ENCODE data around the gene IDH3B. TPM values are rescaled to one million over a fixed set of nuclear protein-coding genes. Genes with fewer than 3 reads are reported as not detected.

Gene IDH3B
- total RNA-seq, 1 experiment from 2014 or later: 132 TPM

DNA sequence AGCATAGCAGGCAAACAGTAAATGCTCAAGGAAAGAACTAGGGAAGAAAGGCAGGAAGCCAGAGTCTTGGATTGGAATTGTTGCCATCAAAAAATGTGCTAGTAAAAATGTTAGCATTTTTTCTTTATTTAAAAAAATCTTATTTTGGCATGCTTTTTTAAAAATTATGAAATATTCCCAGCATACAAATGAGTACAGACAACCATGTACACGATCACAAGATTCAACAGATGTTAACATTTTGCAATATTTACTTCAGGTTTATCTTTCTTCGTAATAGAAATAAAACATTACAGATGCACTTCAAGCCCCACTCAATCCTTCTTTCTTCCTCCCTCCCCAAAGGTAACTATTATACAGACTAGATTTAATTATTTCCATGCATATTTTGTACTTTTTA, 39.0 kb downstream of the IDH3B start:
- RAD21 ChIA-PET (ENCODE audit: low non-redundant PET in 1 of 2, low total read pairs in 2 of 2, uncharacterized antibody in 2 of 2, unreplicated experiment in 2 of 2): no interaction called here
- intact Hi-C loops (cut with micrococcal nuclease): no loop called here
- ATAC-seq (no peak), DNase-seq (ENCODE audit: low read depth, low spot score) (no peak)
- Histone ChIP-seq H3K4me2 (ENCODE audit: low read length) (no peak overlapping the region), H3K4me3 (replicated peaks in 1 of 2; ENCODE audit: low read depth in 1 of 2, low read length in 2 of 2) (no peak overlapping the region), H3K9me3 (ENCODE audit: control insufficient read depth in 1 of 2, insufficient read depth in 1 of 2, low read depth in 1 of 2, low read length in 2 of 2) (peaks cover 0 to 23% of the 10 kb centered on the region in 2 experiments; a peak in 1 of 4 replicates), H3K36me3 (ENCODE audit: control insufficient read depth in 1 of 2, insufficient read depth in 2 of 2, low read length in 2 of 2) (no peaks in the 10 kb centered on the region), H2AFZ (ENCODE audit: low read depth, low read length, poor library complexity, severe bottlenecking) (no peak overlapping the region), H4K20me1 (ENCODE audit: insufficient read depth) (no peaks in the 10 kb centered on the region), H3K9ac (ENCODE audit: low read length) (no peak overlapping the region), H3K9me2 (ENCODE audit: insufficient read depth) (no peaks in the 10 kb centered on the region), H3K27me3 (ENCODE audit: insufficient read depth, low read length) (no peaks in the 10 kb centered on the region), H3K27ac (ENCODE audit: low read depth, low read length) (no peak overlapping the region), H3K79me2 (ENCODE audit: insufficient read depth, low read length) (no peaks in the 10 kb centered on the region), H3K4me1 (ENCODE audit: control insufficient read depth in 1 of 2, insufficient read depth in 2 of 2, low read length in 2 of 2) (peaks cover 20 to 25% of the 10 kb centered on the region in 2 experiments)
- POLR2A ChIA-PET: no interaction called here
- BruUV-seq (replicated peaks): no TSS peak
- CTCF ChIA-PET: no interaction called here
- TF ChIP-seq POLR2A (IDR thresholded peaks at IDR 0.05; ENCODE audit: borderline replicate concordance, extremely low read depth, insufficient read depth, insufficient read length): no peak
- TF ChIP-seq FOSL1 (IDR thresholded peaks at IDR 0.05; ENCODE audit: low read depth): no peak
- no peak for TF ChIP-seq EGR1 (IDR thresholded peaks at IDR 0.05; ENCODE audit: low read depth)
- TF ChIP-seq, protein P1, sequence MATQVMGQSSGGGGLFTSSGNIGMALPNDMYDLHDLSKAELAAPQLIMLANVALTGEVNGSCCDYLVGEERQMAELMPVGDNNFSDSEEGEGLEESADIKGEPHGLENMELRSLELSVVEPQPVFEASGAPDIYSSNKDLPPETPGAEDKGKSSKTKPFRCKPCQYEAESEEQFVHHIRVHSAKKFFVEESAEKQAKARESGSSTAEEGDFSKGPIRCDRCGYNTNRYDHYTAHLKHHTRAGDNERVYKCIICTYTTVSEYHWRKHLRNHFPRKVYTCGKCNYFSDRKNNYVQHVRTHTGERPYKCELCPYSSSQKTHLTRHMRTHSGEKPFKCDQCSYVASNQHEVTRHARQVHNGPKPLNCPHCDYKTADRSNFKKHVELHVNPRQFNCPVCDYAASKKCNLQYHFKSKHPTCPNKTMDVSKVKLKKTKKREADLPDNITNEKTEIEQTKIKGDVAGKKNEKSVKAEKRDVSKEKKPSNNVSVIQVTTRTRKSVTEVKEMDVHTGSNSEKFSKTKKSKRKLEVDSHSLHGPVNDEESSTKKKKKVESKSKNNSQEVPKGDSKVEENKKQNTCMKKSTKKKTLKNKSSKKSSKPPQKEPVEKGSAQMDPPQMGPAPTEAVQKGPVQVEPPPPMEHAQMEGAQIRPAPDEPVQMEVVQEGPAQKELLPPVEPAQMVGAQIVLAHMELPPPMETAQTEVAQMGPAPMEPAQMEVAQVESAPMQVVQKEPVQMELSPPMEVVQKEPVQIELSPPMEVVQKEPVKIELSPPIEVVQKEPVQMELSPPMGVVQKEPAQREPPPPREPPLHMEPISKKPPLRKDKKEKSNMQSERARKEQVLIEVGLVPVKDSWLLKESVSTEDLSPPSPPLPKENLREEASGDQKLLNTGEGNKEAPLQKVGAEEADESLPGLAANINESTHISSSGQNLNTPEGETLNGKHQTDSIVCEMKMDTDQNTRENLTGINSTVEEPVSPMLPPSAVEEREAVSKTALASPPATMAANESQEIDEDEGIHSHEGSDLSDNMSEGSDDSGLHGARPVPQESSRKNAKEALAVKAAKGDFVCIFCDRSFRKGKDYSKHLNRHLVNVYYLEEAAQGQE (IDR thresholded peaks at IDR 0.05; ENCODE audit: low read depth): no peak
- TF ChIP-seq EZH2phosphoT487 (IDR thresholded peaks at IDR 0.05; ENCODE audit: borderline replicate concordance): no peak
- TF ChIP-seq, protein P2, sequence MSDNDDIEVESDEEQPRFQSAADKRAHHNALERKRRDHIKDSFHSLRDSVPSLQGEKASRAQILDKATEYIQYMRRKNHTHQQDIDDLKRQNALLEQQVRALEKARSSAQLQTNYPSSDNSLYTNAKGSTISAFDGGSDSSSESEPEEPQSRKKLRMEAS (IDR thresholded peaks at IDR 0.05): no peak
- TF ChIP-seq YY1 (IDR thresholded peaks at IDR 0.05; ENCODE audit: extremely low read depth, insufficient replicate concordance, low read depth, low read length): no peak
- no peak for TF ChIP-seq ELF1 (IDR thresholded peaks at IDR 0.05; ENCODE audit: borderline replicate concordance, low read depth)
- no peak for TF ChIP-seq RAD21 (IDR thresholded peaks at IDR 0.05; ENCODE audit: low read depth)
- no peak for TF ChIP-seq ZNF274 (IDR thresholded peaks at IDR 0.05; ENCODE audit: low read depth, low read length)
- TF ChIP-seq, protein P3, sequence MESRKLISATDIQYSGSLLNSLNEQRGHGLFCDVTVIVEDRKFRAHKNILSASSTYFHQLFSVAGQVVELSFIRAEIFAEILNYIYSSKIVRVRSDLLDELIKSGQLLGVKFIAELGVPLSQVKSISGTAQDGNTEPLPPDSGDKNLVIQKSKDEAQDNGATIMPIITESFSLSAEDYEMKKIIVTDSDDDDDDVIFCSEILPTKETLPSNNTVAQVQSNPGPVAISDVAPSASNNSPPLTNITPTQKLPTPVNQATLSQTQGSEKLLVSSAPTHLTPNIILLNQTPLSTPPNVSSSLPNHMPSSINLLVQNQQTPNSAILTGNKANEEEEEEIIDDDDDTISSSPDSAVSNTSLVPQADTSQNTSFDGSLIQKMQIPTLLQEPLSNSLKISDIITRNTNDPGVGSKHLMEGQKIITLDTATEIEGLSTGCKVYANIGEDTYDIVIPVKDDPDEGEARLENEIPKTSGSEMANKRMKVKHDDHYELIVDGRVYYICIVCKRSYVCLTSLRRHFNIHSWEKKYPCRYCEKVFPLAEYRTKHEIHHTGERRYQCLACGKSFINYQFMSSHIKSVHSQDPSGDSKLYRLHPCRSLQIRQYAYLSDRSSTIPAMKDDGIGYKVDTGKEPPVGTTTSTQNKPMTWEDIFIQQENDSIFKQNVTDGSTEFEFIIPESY (IDR thresholded peaks at IDR 0.05; ENCODE audit: extremely low read depth, insufficient replicate concordance, low read length): no peak
- no peak for TF ChIP-seq ZFX (IDR thresholded peaks at IDR 0.05)
- TF ChIP-seq EZH2 (IDR thresholded peaks at IDR 0.05): no peak
- no peak for TF ChIP-seq CBX3 (IDR thresholded peaks at IDR 0.05; ENCODE audit: low read depth)
- TF ChIP-seq, protein P4, sequence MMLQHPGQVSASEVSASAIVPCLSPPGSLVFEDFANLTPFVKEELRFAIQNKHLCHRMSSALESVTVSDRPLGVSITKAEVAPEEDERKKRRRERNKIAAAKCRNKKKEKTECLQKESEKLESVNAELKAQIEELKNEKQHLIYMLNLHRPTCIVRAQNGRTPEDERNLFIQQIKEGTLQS (IDR thresholded peaks at IDR 0.05): no peak
- TF ChIP-seq SP1 (IDR thresholded peaks at IDR 0.05; ENCODE audit: low read depth): no peak
- TF ChIP-seq TCF7L2 (IDR thresholded peaks at IDR 0.05; ENCODE audit: borderline replicate concordance, extremely low read depth, insufficient read depth, insufficient read length): no peak
- TF ChIP-seq SRF (IDR thresholded peaks at IDR 0.05; ENCODE audit: low read depth): no peak
